Gastroesophageal sphincter (tissue), 4 donors: ENCODE data around the gene VPREB3. TPM values are rescaled to one million over a fixed set of nuclear protein-coding genes. Genes with fewer than 3 reads are reported as not detected.
A peak's percentile ranks its signal among the peaks of the same experiment; 100 is the strongest.

Experiments
- ATAC-seq: fragments of 150-250 bp; one replicate; pipeline ENCODE4 v1.9.1; 2016; ENCODE audit warnings: mild to moderate bottlenecking, moderate library complexity
- H3K27ac ChIP-seq, 4 donors: fragments of 200-600 bp; sonication (generic) in 3 of 4; 1 replicate in 3 of 4; 2 replicates in 1 of 4; pipeline ENCODE4 v1.5.1; 2016 to 2019
- H3K27me3 ChIP-seq: fragments of 200-600 bp; sonication (generic); one replicate; pipeline ENCODE4 v1.5.1; 2019
- H3K36me3 ChIP-seq, 2 donors: fragments of 200-600 bp; sonication (generic); one replicate each; pipeline ENCODE4 v1.5.1; 2019; ENCODE audit warnings: control low read depth in 1 of 2
- H3K4me1 ChIP-seq, 3 donors: fragments of 200-600 bp; sonication (generic); 1 replicate in 2 of 3; 2 replicates in 1 of 3; pipeline ENCODE4 v1.5.1; 2016 to 2019; ENCODE audit warnings: control low read depth in 2 of 3
- H3K4me3 ChIP-seq, 2 donors: fragments of 200-600 bp; sonication (generic); one replicate each; pipeline ENCODE4 v1.5.1; 2019; ENCODE audit warnings: mild to moderate bottlenecking in 1 of 2, moderate library complexity in 1 of 2
- H3K9me3 ChIP-seq, 3 donors: fragments of 200-600 bp; sonication (generic); one replicate each; pipeline ENCODE4 v1.5.1; 2017 to 2019; ENCODE audit warnings: control low read depth in 2 of 3
- EP300 ChIP-seq: sonication (generic); formaldehyde crosslinking; IDR thresholded peaks from one replicate; pipeline ENCODE4 v1.6.1; 2017; ENCODE audit warnings: antibody characterized with exemption, mild to moderate bottlenecking
- POLR2A ChIP-seq, 2 donors: fragments of 450-650 bp; IDR thresholded peaks; one replicate each; pipeline ENCODE4 v1.6.1; 2017; ENCODE audit warnings: antibody characterized with exemption in 2 of 2, mild to moderate bottlenecking in 2 of 2, moderate library complexity in 1 of 2
- POLR2AphosphoS5 ChIP-seq: sonication (generic); formaldehyde crosslinking; IDR thresholded peaks from one replicate; pipeline ENCODE4 v1.6.1; 2017; ENCODE audit warnings: antibody characterized with exemption
- WGBS, 2 donors: methylation state at CpG; one replicate each; pipeline ENCODE4 v1.1.5; 2018; ENCODE audit warnings: low coverage in 1 of 2; 5-methylcytosine and 5-hydroxymethylcytosine counted together
- total RNA-seq, 4 donors: library from RNA; depleted of rRNA; stranded (reverse); fragments of >200 nt; gene quantifications; one replicate each; pipeline ENCODE4 v1.1.0, GENCODE V29; 2016
- TF ChIP-seq, protein P1 (sequence below), 4 experiments: fragments of 200-600 bp in 2 of 4; fragments of 450-650 bp in 2 of 4; sonication (generic) in 1 of 4; IDR thresholded peaks; one replicate each; pipeline ENCODE4 v1.5.1; 2017 to 2019; ENCODE audit warnings: antibody characterized with exemption in 4 of 4, mild to moderate bottlenecking in 2 of 4, moderate library complexity in 2 of 4

The VPREB3 gene
- total RNA-seq, 4 donors from 2014 or later = 1.9 TPM; not detected in 3

DNA sequence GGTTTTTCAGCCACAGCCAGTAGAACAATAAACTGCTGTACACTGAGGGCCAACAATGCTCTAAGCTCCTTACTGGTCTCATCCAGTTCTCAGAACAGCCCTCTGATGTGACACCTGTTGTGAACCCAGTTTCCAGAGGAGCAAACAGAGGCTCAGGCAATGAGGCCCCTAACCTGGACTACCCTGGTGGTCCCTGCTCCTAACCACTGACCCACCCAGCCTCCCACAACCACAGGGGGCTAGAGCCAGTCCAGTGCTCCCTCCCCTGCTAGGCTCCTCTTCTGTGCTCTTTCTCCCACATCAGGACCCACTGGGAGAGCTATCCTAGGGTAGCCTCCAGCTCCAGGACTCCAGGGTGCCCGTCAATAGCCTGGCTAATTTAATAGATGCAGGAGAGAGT lies 28.5 kb upstream of the VPREB3 start:
- Histone ChIP-seq H3K27me3 (no peaks in the 10 kb centered on the region), H3K9me3 (no peaks in the 10 kb centered on the region), H3K4me3 (no peak overlapping the region), H3K36me3 (peaks cover 0 to 21% of the 10 kb centered on the region in 2 donors), H3K27ac (peak overlapping the region in 1 of 4 donors; percentile 5), H3K4me1 (peaks cover 0 to 31% (median 6%) of the 10 kb centered on the region in 3 donors)
- WGBS, 2 donors = 57% methylated on average over 1 of the region's 1 CpG; no CpG with 5 or more reads in 1 of the 2 donors
- no peak for TF ChIP-seq POLR2AphosphoS5
- TF ChIP-seq, protein P1, sequence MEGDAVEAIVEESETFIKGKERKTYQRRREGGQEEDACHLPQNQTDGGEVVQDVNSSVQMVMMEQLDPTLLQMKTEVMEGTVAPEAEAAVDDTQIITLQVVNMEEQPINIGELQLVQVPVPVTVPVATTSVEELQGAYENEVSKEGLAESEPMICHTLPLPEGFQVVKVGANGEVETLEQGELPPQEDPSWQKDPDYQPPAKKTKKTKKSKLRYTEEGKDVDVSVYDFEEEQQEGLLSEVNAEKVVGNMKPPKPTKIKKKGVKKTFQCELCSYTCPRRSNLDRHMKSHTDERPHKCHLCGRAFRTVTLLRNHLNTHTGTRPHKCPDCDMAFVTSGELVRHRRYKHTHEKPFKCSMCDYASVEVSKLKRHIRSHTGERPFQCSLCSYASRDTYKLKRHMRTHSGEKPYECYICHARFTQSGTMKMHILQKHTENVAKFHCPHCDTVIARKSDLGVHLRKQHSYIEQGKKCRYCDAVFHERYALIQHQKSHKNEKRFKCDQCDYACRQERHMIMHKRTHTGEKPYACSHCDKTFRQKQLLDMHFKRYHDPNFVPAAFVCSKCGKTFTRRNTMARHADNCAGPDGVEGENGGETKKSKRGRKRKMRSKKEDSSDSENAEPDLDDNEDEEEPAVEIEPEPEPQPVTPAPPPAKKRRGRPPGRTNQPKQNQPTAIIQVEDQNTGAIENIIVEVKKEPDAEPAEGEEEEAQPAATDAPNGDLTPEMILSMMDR (IDR thresholded peaks at IDR 0.05) = no peak
- no peak for TF ChIP-seq EP300
- no peak for ATAC-seq

DNA sequence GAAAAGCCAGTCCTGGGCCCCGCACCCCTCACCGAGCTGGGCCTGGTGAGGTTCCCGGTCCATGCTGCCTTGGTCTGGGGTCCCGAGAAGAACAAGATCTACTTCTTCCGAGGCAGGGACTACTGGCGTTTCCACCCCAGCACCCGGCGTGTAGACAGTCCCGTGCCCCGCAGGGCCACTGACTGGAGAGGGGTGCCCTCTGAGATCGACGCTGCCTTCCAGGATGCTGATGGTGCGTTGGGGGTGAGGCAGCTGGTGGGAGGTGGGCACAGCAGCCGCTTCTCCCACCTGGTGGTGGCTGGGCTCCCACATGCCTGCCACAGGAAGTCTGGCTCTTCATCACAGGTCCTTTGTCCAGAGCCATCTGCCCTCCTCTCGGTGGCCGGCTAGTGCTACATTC lies 28.0 kb upstream of the VPREB3 start:
- Histone ChIP-seq H3K27ac (peak overlapping the region in 1 of 4 donors; percentile 5), H3K9me3 (no peaks in the 10 kb centered on the region), H3K27me3 (no peaks in the 10 kb centered on the region), H3K4me1 (peaks cover 0 to 33% (median 6%) of the 10 kb centered on the region in 3 donors), H3K4me3 (no peak overlapping the region), H3K36me3 (peaks cover 0 to 21% of the 10 kb centered on the region in 2 donors)
- no CpG with 5 or more reads among the region's 16 CpGs for WGBS, 2 donors
- no peak for ATAC-seq
- no peak for TF ChIP-seq POLR2A (IDR thresholded peaks at IDR 0.05)
- no peak for TF ChIP-seq POLR2AphosphoS5
- no peak for TF ChIP-seq EP300
- TF ChIP-seq, protein P1 (IDR thresholded peaks at IDR 0.05) = no peak

DNA sequence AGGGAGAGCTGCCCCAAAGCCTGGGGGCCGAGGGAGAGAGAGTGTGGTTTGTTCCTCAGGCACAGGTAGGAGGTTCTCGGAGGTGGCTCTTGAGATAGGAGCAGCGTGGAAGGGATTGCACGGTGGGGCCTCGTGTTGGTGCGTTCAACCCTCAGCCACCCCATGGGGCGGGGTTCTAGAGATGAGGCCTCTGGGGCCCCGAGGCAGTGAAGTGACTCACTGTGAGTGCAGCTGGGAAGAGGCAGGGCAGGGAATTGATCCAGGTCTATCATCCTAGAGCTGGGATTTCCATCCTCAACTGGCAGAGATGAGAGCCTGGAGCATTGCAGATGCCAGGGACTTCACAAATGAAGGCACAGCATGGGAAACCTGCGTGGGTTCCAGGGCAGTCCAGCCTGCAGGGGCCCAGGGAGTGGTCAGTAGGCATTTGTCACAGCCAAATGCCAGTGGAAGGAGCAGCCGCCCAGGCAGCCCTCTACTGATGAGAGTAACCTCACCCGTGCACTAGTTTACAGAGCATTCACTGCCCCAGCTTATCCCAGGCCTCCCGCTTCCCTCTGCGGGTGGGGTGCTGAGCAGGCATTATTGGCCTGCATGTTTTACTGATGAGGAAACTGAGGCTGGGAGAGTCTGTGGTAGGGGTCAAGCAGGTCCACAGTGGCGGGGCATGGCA lies 27.4 kb upstream of the VPREB3 start:
- 65 to 67% methylated on average over 3 to 8 of the region's 14 CpGs for WGBS, 2 donors
- Histone ChIP-seq H3K27me3 (no peaks in the 10 kb centered on the region), H3K36me3 (peaks cover 0 to 21% of the 10 kb centered on the region in 2 donors), H3K4me3 (no peak overlapping the region), H3K27ac (peak overlapping the region in 1 of 4 donors; percentile 5), H3K4me1 (peaks cover 0 to 34% (median 6%) of the 10 kb centered on the region in 3 donors), H3K9me3 (no peaks in the 10 kb centered on the region)
- TF ChIP-seq POLR2A (IDR thresholded peaks at IDR 0.05) = no peak
- TF ChIP-seq, protein P1 (IDR thresholded peaks at IDR 0.05) = no peak
- TF ChIP-seq EP300 = no peak
- no peak for TF ChIP-seq POLR2AphosphoS5
- no peak for ATAC-seq

DNA sequence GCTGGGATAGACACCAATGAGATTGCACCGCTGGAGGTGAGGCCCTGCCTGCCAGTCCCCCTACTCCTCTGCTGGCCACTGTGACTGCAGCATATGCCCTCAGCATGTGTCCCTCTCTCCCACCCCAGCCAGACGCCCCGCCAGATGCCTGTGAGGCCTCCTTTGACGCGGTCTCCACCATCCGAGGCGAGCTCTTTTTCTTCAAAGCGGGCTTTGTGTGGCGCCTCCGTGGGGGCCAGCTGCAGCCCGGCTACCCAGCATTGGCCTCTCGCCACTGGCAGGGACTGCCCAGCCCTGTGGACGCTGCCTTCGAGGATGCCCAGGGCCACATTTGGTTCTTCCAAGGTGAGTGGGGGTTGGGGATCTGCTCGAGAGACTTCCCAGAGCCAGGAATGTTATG lies 26.8 kb upstream of the VPREB3 start:
- ATAC-seq = no peak
- Histone ChIP-seq H3K27ac (peak overlapping the region in 1 of 4 donors; percentile 5), H3K9me3 (no peaks in the 10 kb centered on the region), H3K36me3 (peaks cover 0 to 21% of the 10 kb centered on the region in 2 donors), H3K4me1 (peaks cover 0 to 28% (median 1%) of the 10 kb centered on the region in 3 donors), H3K27me3 (no peaks in the 10 kb centered on the region), H3K4me3 (no peak overlapping the region)
- TF ChIP-seq POLR2AphosphoS5 (no peak), POLR2A (IDR thresholded peaks at IDR 0.05) (no peak), EP300 (no peak)
- TF ChIP-seq, protein P1 (IDR thresholded peaks at IDR 0.05) = no peak
- no CpG with 5 or more reads among the region's 15 CpGs for WGBS, 2 donors

DNA sequence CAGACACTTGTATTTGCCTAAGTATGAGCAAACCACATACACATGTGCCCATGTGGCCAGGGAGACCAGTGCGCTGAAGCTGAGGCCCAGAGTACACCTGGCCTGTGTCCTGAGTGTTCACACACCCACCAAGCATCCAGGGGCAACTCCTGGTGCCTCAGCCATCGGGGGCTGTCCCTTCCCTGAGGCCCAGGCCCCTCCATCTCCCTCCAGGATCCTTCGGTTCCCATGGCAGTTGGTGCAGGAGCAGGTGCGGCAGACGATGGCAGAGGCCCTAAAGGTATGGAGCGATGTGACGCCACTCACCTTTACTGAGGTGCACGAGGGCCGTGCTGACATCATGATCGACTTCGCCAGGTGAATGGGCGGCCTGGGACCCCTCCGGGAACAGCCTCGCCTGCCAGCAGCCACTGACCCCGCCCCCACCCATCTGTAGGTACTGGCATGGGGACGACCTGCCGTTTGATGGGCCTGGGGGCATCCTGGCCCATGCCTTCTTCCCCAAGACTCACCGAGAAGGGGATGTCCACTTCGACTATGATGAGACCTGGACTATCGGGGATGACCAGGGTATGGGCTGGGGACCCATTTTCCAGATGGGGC lies 26.0 kb upstream of the VPREB3 start:
- ATAC-seq = no peak
- no peak for TF ChIP-seq POLR2A (IDR thresholded peaks at IDR 0.05)
- no peak for TF ChIP-seq POLR2AphosphoS5
- TF ChIP-seq EP300 = no peak
- H3K9me3 ChIP-seq = no peaks in the 10 kb centered on the region
- peaks cover 0 to 21% (median 0%) of the 10 kb centered on the region in 3 donors for H3K4me1 ChIP-seq
- H3K27ac ChIP-seq = no peak overlapping the region
- no peak overlapping the region for H3K4me3 ChIP-seq
- peaks cover 0 to 21% of the 10 kb centered on the region in 2 donors for H3K36me3 ChIP-seq
- no CpG with 5 or more reads among the region's 20 CpGs for WGBS, 2 donors
- H3K27me3 ChIP-seq = no peaks in the 10 kb centered on the region
